Right lobe of liver (tissue), 6 donors: ENCODE results near the gene PIEZO2. TPM values are rescaled to one million over a fixed set of nuclear protein-coding genes. Genes with fewer than 3 reads are reported as not detected.

Experiments used
- ATAC-seq, 4 donors: fragments of 200-7000 bp; cut with Tn5 transposase; one replicate each; pipeline ENCODE4 v1.9.1; 2020; ENCODE audit warnings: mild to moderate bottlenecking in 4 of 4, moderate library complexity in 4 of 4
- DNase-seq, 3 donors: peaks; one replicate each; pipeline ENCODE4 v3.0.0-alpha.2; 2020
- H3K27ac ChIP-seq, 3 donors: fragments of 200-600 bp; one replicate each; pipeline ENCODE4 v1.8.0; 2022
- H3K27me3 ChIP-seq, 2 donors: fragments of 200-600 bp; one replicate each; pipeline ENCODE4 v1.8.0; 2022
- H3K36me3 ChIP-seq, 4 donors: fragments of 200-600 bp; sonication (generic) in 1 of 4; one replicate each; pipeline versions ENCODE4 v1.5.1 to v1.8.0; 2017 to 2022; ENCODE audit warnings: control low read depth in 1 of 4
- H3K4me1 ChIP-seq, 4 donors: fragments of 200-600 bp; sonication (generic) in 1 of 4; one replicate each; pipeline versions ENCODE4 v1.5.1 to v1.8.0; 2017 to 2022; ENCODE audit warnings: control low read depth in 1 of 4
- H3K4me3 ChIP-seq, 3 donors: fragments of 200-600 bp; one replicate each; pipeline ENCODE4 v1.8.0; 2022
- H3K9me3 ChIP-seq, 4 donors: fragments of 200-600 bp; sonication (generic) in 1 of 4; one replicate each; pipeline versions ENCODE4 v1.5.1 to v1.8.0; 2017 to 2022; ENCODE audit warnings: control low read depth in 1 of 4
- POLR2A ChIP-seq: fragments of 450-650 bp; IDR thresholded peaks from one replicate; pipeline ENCODE4 v1.6.1; 2017; ENCODE audit warnings: antibody characterized with exemption, mild to moderate bottlenecking
- WGBS: methylation state at CpG from one replicate; pipeline ENCODE4 v1.1.6; 2018; ENCODE audit warnings: low coverage, low lambda C conversion rate; ENCODE audit not compliant: insufficient coverage; ENCODE audit errors: missing lambda C conversion rate; 5-methylcytosine and 5-hydroxymethylcytosine counted together
- intact Hi-C, 2 donors: fragments of 100-400 bp; cut with DNase I; formaldehyde crosslinking; loops; one replicate each; pipeline versions ENCODE4 v1.11.2 to v1.14.1; 2022
- total RNA-seq, 6 experiments: library from RNA; depleted of rRNA in 2 of 6; stranded (reverse); fragments of >200 nt in 2 of 6; fragmentation: NEBNext Ultra II Directional in 3 of 6; extraction: Animal tissue kit (Norgen Biotek cat#: 25700) in 3 of 6; gene quantifications; one replicate each; pipeline versions ENCODE4 v1.1.0 to v1.2.4, GENCODE V29; 2016 to 2023
- TF ChIP-seq, protein P1 (sequence below), 4 donors: fragments of 200-600 bp in 3 of 4; fragments of 450-650 bp in 1 of 4; IDR thresholded peaks; one replicate each; pipeline versions ENCODE4 v1.5.1 to v1.8.0; 2016 to 2022; ENCODE audit warnings: antibody characterized with exemption in 4 of 4, mild to moderate bottlenecking in 2 of 4
- donor health status: DM: no; HTN: yes; CAD: no.
- donor health status: DM: no; HTN: no; CAD: no.
- donor health status: DM: no; HTN: no; CAD: no.
- donor health status: DM: no; HTN: yes; CAD: no.
- donor health status: DM: no; HTN: yes; CAD: no.

Gene PIEZO2
- total RNA-seq, 6 experiments from 2014 or later: 6.6 to 16.9 (median 10.1) TPM

- Histone ChIP-seq H3K4me3 (no peak overlapping the region), H3K27me3 (no peaks in the 10 kb centered on the region), H3K27ac (no peak overlapping the region), H3K9me3 (no peaks in the 10 kb centered on the region), H3K36me3 (no peaks in the 10 kb centered on the region), H3K4me1 (no peaks in the 10 kb centered on the region)
- no peak for ATAC-seq
- DNase-seq: no peak
- TF ChIP-seq POLR2A: no peak
- TF ChIP-seq, protein P1, sequence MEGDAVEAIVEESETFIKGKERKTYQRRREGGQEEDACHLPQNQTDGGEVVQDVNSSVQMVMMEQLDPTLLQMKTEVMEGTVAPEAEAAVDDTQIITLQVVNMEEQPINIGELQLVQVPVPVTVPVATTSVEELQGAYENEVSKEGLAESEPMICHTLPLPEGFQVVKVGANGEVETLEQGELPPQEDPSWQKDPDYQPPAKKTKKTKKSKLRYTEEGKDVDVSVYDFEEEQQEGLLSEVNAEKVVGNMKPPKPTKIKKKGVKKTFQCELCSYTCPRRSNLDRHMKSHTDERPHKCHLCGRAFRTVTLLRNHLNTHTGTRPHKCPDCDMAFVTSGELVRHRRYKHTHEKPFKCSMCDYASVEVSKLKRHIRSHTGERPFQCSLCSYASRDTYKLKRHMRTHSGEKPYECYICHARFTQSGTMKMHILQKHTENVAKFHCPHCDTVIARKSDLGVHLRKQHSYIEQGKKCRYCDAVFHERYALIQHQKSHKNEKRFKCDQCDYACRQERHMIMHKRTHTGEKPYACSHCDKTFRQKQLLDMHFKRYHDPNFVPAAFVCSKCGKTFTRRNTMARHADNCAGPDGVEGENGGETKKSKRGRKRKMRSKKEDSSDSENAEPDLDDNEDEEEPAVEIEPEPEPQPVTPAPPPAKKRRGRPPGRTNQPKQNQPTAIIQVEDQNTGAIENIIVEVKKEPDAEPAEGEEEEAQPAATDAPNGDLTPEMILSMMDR (IDR thresholded peaks at IDR 0.05): no peak
- 86% methylated on average over 4 of the region's 5 CpGs for WGBS
- intact Hi-C loops: no loop called here
These were observed 71.7 kb downstream of the PIEZO2 start for GRCh38 chr18:11077548-11078187.

DNA sequence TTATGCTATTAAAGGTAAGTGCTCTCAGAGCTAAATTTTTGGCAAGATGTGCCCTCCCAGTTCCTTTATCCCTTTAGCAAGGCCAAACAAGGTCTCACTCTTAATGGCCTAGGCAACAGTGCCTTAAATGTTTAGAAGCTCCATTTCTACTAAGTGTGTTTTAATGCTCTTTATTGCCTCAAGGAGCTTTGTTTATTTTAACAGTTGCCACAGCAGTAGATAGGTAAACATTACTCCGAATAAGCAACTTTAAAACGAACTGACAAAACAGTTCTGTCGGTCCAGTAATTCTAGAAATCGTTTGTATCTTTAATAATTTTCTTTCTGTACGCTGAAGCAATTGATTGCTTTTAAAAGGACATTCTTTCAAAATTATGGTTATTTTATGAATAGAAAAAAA lies 74.5 kb downstream of the PIEZO2 start:
- H3K4me1 ChIP-seq: no peaks in the 10 kb centered on the region
- TF ChIP-seq, protein P1 (IDR thresholded peaks at IDR 0.05): no peak
- TF ChIP-seq POLR2A: no peak
- H3K4me3 ChIP-seq: no peak overlapping the region
- no peak overlapping the region for H3K27ac ChIP-seq
- intact Hi-C loops: no loop called here
- no peak for DNase-seq
- no peaks in the 10 kb centered on the region for H3K27me3 ChIP-seq
- 30% methylated on average over 5 of the region's 5 CpGs for WGBS
- H3K36me3 ChIP-seq: no peaks in the 10 kb centered on the region
- no peaks in the 10 kb centered on the region for H3K9me3 ChIP-seq
- ATAC-seq: peak in 3 of 4 donors; percentile 22 to 79 (median 38)

DNA sequence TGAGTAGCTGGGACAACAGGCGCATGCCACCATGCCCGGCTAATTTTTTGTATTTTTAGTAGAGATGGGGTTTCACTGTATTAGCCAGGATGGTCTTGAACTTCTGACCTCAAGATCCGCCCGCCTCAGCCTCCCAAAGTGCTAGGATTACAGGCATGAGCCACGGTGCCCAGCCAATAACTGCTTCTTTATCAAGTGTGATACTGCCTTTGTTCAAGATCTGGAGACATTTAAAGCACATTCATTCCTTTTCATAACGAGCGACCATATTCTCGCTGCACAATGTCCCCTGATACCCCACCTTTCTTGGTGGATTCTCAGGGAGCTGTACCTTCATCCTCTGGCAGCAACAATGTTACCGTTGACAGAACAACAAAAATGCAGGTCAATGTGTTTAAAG lies 75.4 kb downstream of the PIEZO2 start:
- no peaks in the 10 kb centered on the region for H3K4me1 ChIP-seq
- H3K9me3 ChIP-seq: no peaks in the 10 kb centered on the region
- no peak for DNase-seq
- H3K27me3 ChIP-seq: no peaks in the 10 kb centered on the region
- no peak for ATAC-seq
- no peaks in the 10 kb centered on the region for H3K36me3 ChIP-seq
- WGBS: 83% methylated on average over 6 of the region's 9 CpGs
- no peak overlapping the region for H3K4me3 ChIP-seq
- no peak overlapping the region for H3K27ac ChIP-seq
- TF ChIP-seq, protein P1 (IDR thresholded peaks at IDR 0.05): no peak
- no peak for TF ChIP-seq POLR2A
- intact Hi-C loops: no loop called here

DNA sequence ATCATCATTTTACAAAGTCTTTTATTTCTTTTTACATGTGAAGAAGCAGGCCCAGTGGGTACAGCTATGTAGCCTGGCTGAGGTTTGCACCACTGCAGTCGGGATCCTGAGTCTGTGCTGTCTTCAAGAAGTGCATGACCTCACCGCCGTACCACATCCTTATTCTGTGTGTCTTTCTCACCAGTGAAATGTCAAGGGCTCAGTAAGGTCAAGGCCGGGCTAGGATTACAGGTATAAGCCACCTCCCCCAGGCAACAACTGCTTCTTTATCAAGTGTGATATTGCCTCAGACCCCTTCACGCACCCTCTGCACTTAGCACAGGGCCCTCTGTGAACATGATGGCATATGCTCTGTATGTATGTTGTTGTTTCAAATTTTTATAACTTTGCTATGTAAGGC lies 76.7 kb downstream of the PIEZO2 start:
- DNase-seq (no peak), ATAC-seq (no peak)
- WGBS: 96% methylated on average over 5 of the region's 5 CpGs

More for the DNA sequence above, 76.7 kb downstream of the PIEZO2 start:
- Histone ChIP-seq H3K4me3 (no peak overlapping the region), H3K9me3 (no peaks in the 10 kb centered on the region), H3K36me3 (no peaks in the 10 kb centered on the region), H3K27me3 (no peaks in the 10 kb centered on the region), H3K4me1 (no peaks in the 10 kb centered on the region), H3K27ac (no peak overlapping the region)
- no peak for TF ChIP-seq POLR2A
- TF ChIP-seq, protein P1 (IDR thresholded peaks at IDR 0.05): no peak
- intact Hi-C loops: no loop called here
